Measurements from ENCODE around the gene ZNF480. TPM values are rescaled to one million over a fixed set of nuclear protein-coding genes. Genes with fewer than 3 reads are reported as not detected.

The ZNF480 gene
- total RNA-seq, 1 experiment from 2014 or later, result 10.8 TPM

Other genes with a start within 250 kb of the ZNF480 start
- 2.3 and 2.9 TPM in 2 replicates for gene ZNF432, start 248.3 kb upstream of the ZNF480 start, total RNA-seq (2014; rRNA removed; shearing (Covaris generic))
- gene ZNF841, start 201.4 kb upstream of the ZNF480 start, total RNA-seq (2014; rRNA removed; shearing (Covaris generic)), result 4.0 and 4.1 TPM in 2 replicates
- 4.8 and 10.3 TPM in 2 replicates for gene ZNF616, start 157.2 kb upstream of the ZNF480 start, total RNA-seq (2014; rRNA removed; shearing (Covaris generic))
- 4.7 and 7.5 TPM in 2 replicates for gene ZNF836, start 125.5 kb upstream of the ZNF480 start, total RNA-seq (2014; rRNA removed; shearing (Covaris generic))
- 439 and 477 TPM in 2 replicates for gene PPP2R1A, start 107.1 kb upstream of the ZNF480 start, total RNA-seq (2014; rRNA removed; shearing (Covaris generic))
- 17.0 and 33.1 TPM in 2 replicates for gene ZNF766, start 27.6 kb upstream of the ZNF480 start, total RNA-seq (2014; rRNA removed; shearing (Covaris generic))
- gene ZNF610, start 39.1 kb downstream of the ZNF480 start, total RNA-seq (2014; rRNA removed; shearing (Covaris generic)), result 6.6 and 8.6 TPM in 2 replicates
- 0.66 and 4.0 TPM in 2 replicates for gene ZNF880, start 72.8 kb downstream of the ZNF480 start, total RNA-seq (2014; rRNA removed; shearing (Covaris generic))
- gene ZNF528, start 100.7 kb downstream of the ZNF480 start, total RNA-seq (2014; rRNA removed; shearing (Covaris generic)), result 0.28 and 0.30 TPM in 2 replicates
- gene ZNF534, start 132.0 kb downstream of the ZNF480 start, total RNA-seq (2014; rRNA removed; shearing (Covaris generic)), result not detected in 2 replicates
- 16.8 and 22.7 TPM in 2 replicates for gene ZNF578, start 156.4 kb downstream of the ZNF480 start, total RNA-seq (2014; rRNA removed; shearing (Covaris generic))
- gene ZNF808, start 230.5 kb downstream of the ZNF480 start, total RNA-seq (2014; rRNA removed; shearing (Covaris generic)), result 15.2 and 28.0 TPM in 2 replicates

Measured in H7 (cell line).